Natural killer cell (primary cell): ENCODE results near the gene HOXC9. TPM values are rescaled to one million over a fixed set of nuclear protein-coding genes. Genes with fewer than 3 reads are reported as not detected.

ENCODE experiments used
- ATAC-seq, 3 donors: fragments of 150-1000 bp in 2 of 3; fragments of 200-7000 bp in 1 of 3; cut with Tn5 transposase; 1 replicate in 1 of 3; 2 replicates in 2 of 3; pipeline ENCODE4 v1.10.0; 2021; ENCODE audit warnings: mild to moderate bottlenecking in 2 of 3, moderate library complexity in 2 of 3
- DNase-seq, 2 donors: peaks; one replicate each; pipeline versions ENCODE4 v3.0.0 to v3.0.0-alpha.2; 2013 to 2021; ENCODE audit warnings: mixed read lengths in 1 of 2
- H3K27ac ChIP-seq: one replicate; pipeline ENCODE4 v1.5.1; 2013; ENCODE audit warnings: mild to moderate bottlenecking, low read length
- H3K27me3 ChIP-seq: one replicate; pipeline ENCODE4 v1.6.1; 2013; ENCODE audit warnings: low read length; ENCODE audit not compliant: control insufficient read depth, insufficient read depth
- H3K36me3 ChIP-seq: one replicate; pipeline ENCODE4 v1.6.1; 2013; ENCODE audit warnings: low read length; ENCODE audit not compliant: control insufficient read depth, insufficient read depth
- H3K4me1 ChIP-seq: one replicate; pipeline ENCODE4 v1.6.1; 2013; ENCODE audit warnings: low read length; ENCODE audit not compliant: control insufficient read depth, insufficient read depth
- H3K4me3 ChIP-seq: one replicate; pipeline ENCODE4 v1.5.1; 2013; ENCODE audit warnings: low read length
- H3K9me3 ChIP-seq: one replicate; pipeline ENCODE4 v1.6.1; 2013; ENCODE audit warnings: low read length; ENCODE audit not compliant: control insufficient read depth, insufficient read depth
- H3K27ac Mint-ChIP-seq, 2 donors: one replicate each; pipeline ENCODE4 v1.8.0; 2022; ENCODE audit warnings: mild to moderate bottlenecking in 2 of 2, mixed read lengths in 2 of 2, moderate library complexity in 1 of 2
- H3K27me3 Mint-ChIP-seq, 2 donors: one replicate each; pipeline ENCODE4 v1.8.0; 2022; ENCODE audit warnings: low read depth in 2 of 2, mixed read lengths in 2 of 2
- H3K36me3 Mint-ChIP-seq: one replicate; pipeline ENCODE4 v1.8.0; 2022; ENCODE audit warnings: mixed read lengths
- H3K4me1 Mint-ChIP-seq, 2 donors: one replicate each; pipeline ENCODE4 v1.8.0; 2022; ENCODE audit warnings: mixed read lengths in 2 of 2
- H3K4me3 Mint-ChIP-seq: one replicate; pipeline ENCODE4 v1.8.0; 2022; ENCODE audit warnings: mild to moderate bottlenecking, moderate library complexity, mixed read lengths
- H3K9me3 Mint-ChIP-seq, 2 donors: one replicate each; pipeline ENCODE4 v1.8.0; 2022; ENCODE audit warnings: mixed read lengths in 2 of 2
- CTCF ChIP-seq: fragments of 200-600 bp; IDR thresholded peaks from one replicate; pipeline ENCODE4 v1.8.0; 2022; ENCODE audit warnings: antibody characterized with exemption
- WGBS: methylation state at CpG from one replicate; pipeline ENCODE4 v1.1.7; 2013; ENCODE audit warnings: missing lambda C conversion rate; ENCODE audit not compliant: insufficient coverage; 5-methylcytosine and 5-hydroxymethylcytosine counted together
- intact Hi-C: fragments of 100-400 bp; cut with micrococcal nuclease; formaldehyde crosslinking; loops from one replicate; pipeline ENCODE4 v1.14.2; 2022
- total RNA-seq, 4 donors: library from RNA; stranded (reverse); fragments of 120-200 nt in 1 of 4; gene quantifications; one replicate each; pipeline versions ENCODE4 v1.2.3 to v1.2.4, GENCODE V29; 2013 to 2022

HOXC9 gene
- total RNA-seq, 3 donors from 2014 or later (not counting 1 experiment from before 2014, with no cell fraction given) = not detected

- TF ChIP-seq CTCF = no peak
- peaks cover 23 to 24% of the 10 kb centered on the region in 2 donors for H3K4me1 Mint-ChIP-seq
- 66% methylated on average over 5 of the region's 14 CpGs for WGBS
- intact Hi-C loops = loop anchor here (10.0 kb wide), 1 partner anchor 47 kb away; no protein-coding TSS in a partner anchor
- H3K4me3 Mint-ChIP-seq = no peak overlapping the region
- peaks cover 25% of the 10 kb centered on the region for H3K4me1 ChIP-seq
- no peaks in the 10 kb centered on the region for H3K36me3 ChIP-seq
- peaks cover 84 to 86% of the 10 kb centered on the region in 2 donors for H3K27me3 Mint-ChIP-seq
- no peak for ATAC-seq
- H3K27me3 ChIP-seq = peaks cover 80% of the 10 kb centered on the region
- H3K36me3 Mint-ChIP-seq = no peaks in the 10 kb centered on the region
- peaks cover 4% of the 10 kb centered on the region for H3K9me3 ChIP-seq
- H3K9me3 Mint-ChIP-seq = peaks cover 0 to 2% of the 10 kb centered on the region in 2 donors
- no peak overlapping the region for H3K27ac ChIP-seq
- no peak for DNase-seq
- H3K27ac Mint-ChIP-seq = no peak overlapping the region
- no peak overlapping the region for H3K4me3 ChIP-seq
Observed at GRCh38 chr12:54037360-54038283, 37.7 kb downstream of the HOXC9 start.

- H3K9me3 ChIP-seq = no peaks in the 10 kb centered on the region
- DNase-seq (no peak), ATAC-seq (no peak)
- 54% methylated on average over 5 of the region's 5 CpGs for WGBS
- no peak overlapping the region for H3K4me3 ChIP-seq
- H3K27ac ChIP-seq = no peak overlapping the region
- peaks cover 15 to 16% of the 10 kb centered on the region in 2 donors for H3K4me1 Mint-ChIP-seq
- intact Hi-C loops = loop anchor here (10.0 kb wide), 1 partner anchor 46 kb away; no protein-coding TSS in a partner anchor
- no peak overlapping the region for H3K27ac Mint-ChIP-seq
- peaks cover 84 to 86% of the 10 kb centered on the region in 2 donors for H3K27me3 Mint-ChIP-seq
- TF ChIP-seq CTCF = no peak
- H3K36me3 Mint-ChIP-seq = no peaks in the 10 kb centered on the region
- no peaks in the 10 kb centered on the region for H3K9me3 Mint-ChIP-seq
- H3K4me1 ChIP-seq = peaks cover 17% of the 10 kb centered on the region
- no peak overlapping the region for H3K4me3 Mint-ChIP-seq
- H3K36me3 ChIP-seq = no peaks in the 10 kb centered on the region
- H3K27me3 ChIP-seq = peaks cover 79% of the 10 kb centered on the region
Observed at GRCh38 chr12:54038284-54038870, 38.4 kb downstream of the HOXC9 start.

- Mint-ChIP-seq H3K36me3 (no peaks in the 10 kb centered on the region), H3K9me3 (no peaks in the 10 kb centered on the region), H3K27me3 (peaks cover 86% of the 10 kb centered on the region in 2 donors), H3K27ac (no peak overlapping the region), H3K4me3 (no peak overlapping the region), H3K4me1 (peaks cover 10 to 12% of the 10 kb centered on the region in 2 donors)
- ATAC-seq = no peak
- Histone ChIP-seq H3K36me3 (no peaks in the 10 kb centered on the region), H3K9me3 (no peaks in the 10 kb centered on the region), H3K27ac (no peak overlapping the region), H3K27me3 (peaks cover 79% of the 10 kb centered on the region), H3K4me3 (no peak overlapping the region), H3K4me1 (peaks cover 14% of the 10 kb centered on the region)
- intact Hi-C loops = loop anchor here (10.0 kb wide), 1 partner anchor 46 kb away; no protein-coding TSS in a partner anchor
- no peak for TF ChIP-seq CTCF
- 67% methylated on average over 9 of the region's 9 CpGs for WGBS
- DNase-seq = no peak
Observed at GRCh38 chr12:54038871-54039414, 39.0 kb downstream of the HOXC9 start.
